ENCODE measurements around the gene FAM222B. TPM values are rescaled to one million over a fixed set of nuclear protein-coding genes. Genes with fewer than 3 reads are reported as not detected.
"Not testable (repeated sequence)": the region's sequence is repeated elsewhere in the genome, so short reads cannot be mapped to it uniquely, and the experiment has no call there.

The FAM222B gene
- total RNA-seq, 2 experiments from 2014 or later = 16.8 to 20.8 TPM

GRCh38 chr17:28881533-28882056, 39.0 kb upstream of the FAM222B start:
- no peaks in the 10 kb centered on the region for H3K27me3 Mint-ChIP-seq
- peaks cover 16% of the 10 kb centered on the region for H3K4me1 Mint-ChIP-seq
- H3K4me3 Mint-ChIP-seq = no peak overlapping the region
- ATAC-seq (no peak), DNase-seq (no peak)
- H3K9me3 Mint-ChIP-seq (ENCODE audit: low read depth) = no peaks in the 10 kb centered on the region
- POLR2A ChIA-PET = interaction anchor here (0.5 to 0.6 kb wide), 2 partner anchors 12 to 140 kb away, joined by 4 to 5 read pairs; no protein-coding TSS in a partner anchor
- CTCF ChIA-PET = interaction anchor here (0.6 kb wide), 1 partner anchor 27 kb away, joined by 3 read pairs; the partner anchor contains the start of gene ERAL1
- peaks cover 29% of the 10 kb centered on the region for H3K36me3 Mint-ChIP-seq (ENCODE audit: low read depth)
- H3K27ac Mint-ChIP-seq = no peak overlapping the region
- intact Hi-C loops (cut with DNase I, micrococcal nuclease) = no loop called here

GRCh38 chr17:28880572-28880945, 38.0 kb upstream of the FAM222B start:
- no peaks in the 10 kb centered on the region for H3K27me3 Mint-ChIP-seq
- peaks cover 26% of the 10 kb centered on the region for H3K4me1 Mint-ChIP-seq
- DNase-seq = no peak
- no peak overlapping the region for H3K4me3 Mint-ChIP-seq
- H3K9me3 Mint-ChIP-seq (ENCODE audit: low read depth) = no peaks in the 10 kb centered on the region
- intact Hi-C loops (cut with DNase I, micrococcal nuclease) = no loop called here
- CTCF ChIA-PET = interaction anchor here (0.6 kb wide), 1 partner anchor 21 kb away, joined by 3 read pairs; no protein-coding TSS in a partner anchor
- POLR2A ChIA-PET = no interaction called here
- H3K36me3 Mint-ChIP-seq (ENCODE audit: low read depth) = peaks cover 29% of the 10 kb centered on the region
- H3K27ac Mint-ChIP-seq = no peak overlapping the region
- ATAC-seq = no peak

- peaks cover 29% of the 10 kb centered on the region for H3K4me1 Mint-ChIP-seq
These were observed 37.4 kb upstream of the FAM222B start for GRCh38 chr17:28879886-28880571.

GRCh38 chr17:28878981-28879380, 36.4 kb upstream of the FAM222B start:
- Mint-ChIP-seq H3K36me3 (ENCODE audit: low read depth) (peaks cover 29% of the 10 kb centered on the region), H3K4me3 (no peak overlapping the region), H3K27ac (no peak overlapping the region), H3K27me3 (no peaks in the 10 kb centered on the region), H3K4me1 (peaks cover 31% of the 10 kb centered on the region), H3K9me3 (ENCODE audit: low read depth) (no peaks in the 10 kb centered on the region)
- DNase-seq (peak; percentile 55), ATAC-seq (no peak)
- ChIA-PET CTCF (interaction anchor here (0.8 to 2.1 kb wide), 6 partner anchors 18 to 151 kb away, joined by 3 to 17 read pairs (median 4); partner anchors contain the start of gene NEK8), POLR2A (interaction anchor here (0.6 kb wide), 1 partner anchor 10 kb away, joined by 4 read pairs; no protein-coding TSS in a partner anchor)
- intact Hi-C loops (cut with DNase I, micrococcal nuclease) = no loop called here

More at GRCh38 chr17:28879886-28880571, 37.4 kb upstream of the FAM222B start:
- POLR2A ChIA-PET = no interaction called here
- Mint-ChIP-seq H3K27me3 (no peaks in the 10 kb centered on the region), H3K36me3 (ENCODE audit: low read depth) (peaks cover 29% of the 10 kb centered on the region), H3K4me3 (no peak overlapping the region), H3K9me3 (ENCODE audit: low read depth) (no peaks in the 10 kb centered on the region), H3K27ac (no peak overlapping the region)
- intact Hi-C loops (cut with DNase I, micrococcal nuclease) = no loop called here
- DNase-seq = no peak
- ATAC-seq = no peak
- CTCF ChIA-PET = interaction anchor here (0.6 to 2.1 kb wide), 4 partner anchors 22 to 129 kb away, joined by 3 to 17 read pairs (median 3); no protein-coding TSS in a partner anchor

- no peak for DNase-seq
- Mint-ChIP-seq H3K9me3 (ENCODE audit: low read depth) (no peaks in the 10 kb centered on the region), H3K27me3 (no peaks in the 10 kb centered on the region), H3K36me3 (ENCODE audit: low read depth) (peaks cover 29% of the 10 kb centered on the region), H3K27ac (peak overlapping the region; percentile 39), H3K4me1 (peaks cover 31% of the 10 kb centered on the region), H3K4me3 (no peak overlapping the region)
- ChIA-PET POLR2A (interaction anchor here (0.6 kb wide), 1 partner anchor 11 kb away, joined by 4 read pairs; no protein-coding TSS in a partner anchor), CTCF (interaction anchor here (0.8 to 2.1 kb wide), 5 partner anchors 18 to 150 kb away, joined by 3 to 17 read pairs (median 4); partner anchors contain the start of gene NEK8)
- ATAC-seq = peak; percentile 44
- intact Hi-C loops (cut with DNase I, micrococcal nuclease) = no loop called here
These were observed 35.7 kb upstream of the FAM222B start for GRCh38 chr17:28878158-28878910.

- ATAC-seq, POLR2A ChIA-PET: not testable (repeated sequence)
These were observed 34.6 kb upstream of the FAM222B start for GRCh38 chr17:28877150-28877711.

GRCh38 chr17:28875848-28876550, 33.4 kb upstream of the FAM222B start:
- Mint-ChIP-seq H3K27ac (no peak overlapping the region), H3K36me3 (ENCODE audit: low read depth) (peaks cover 14% of the 10 kb centered on the region), H3K27me3 (no peaks in the 10 kb centered on the region), H3K4me1 (peaks cover 44% of the 10 kb centered on the region), H3K4me3 (no peak overlapping the region), H3K9me3 (ENCODE audit: low read depth) (no peaks in the 10 kb centered on the region)
- ChIA-PET POLR2A (interaction anchor here (0.7 kb wide), 1 partner anchor 265 kb away, joined by 3 read pairs; no protein-coding TSS in a partner anchor), CTCF (interaction anchor here (0.7 to 1.0 kb wide), 4 partner anchors 17 to 383 kb away, joined by 3 read pairs; no protein-coding TSS in a partner anchor)
- intact Hi-C loops (cut with DNase I, micrococcal nuclease) = loop anchor here (1.0 to 2.0 kb wide), 4 partner anchors 17 to 64 kb away; partner anchors contain the start of genes ERAL1 (in 1 of the 2) and FAM222B (in 1 of the 2)
- peak; percentile 72 for ATAC-seq
- DNase-seq = peak; percentile 39

More at GRCh38 chr17:28877150-28877711, 34.6 kb upstream of the FAM222B start:
- CTCF ChIA-PET; DNase-seq; H3K9me3 Mint-ChIP-seq (ENCODE audit: low read depth); H3K27me3 Mint-ChIP-seq; H3K27ac Mint-ChIP-seq; H3K4me3 Mint-ChIP-seq: not testable (repeated sequence)
- H3K4me1 Mint-ChIP-seq = peaks cover 33% of the 10 kb centered on the region
- peaks cover 21% of the 10 kb centered on the region for H3K36me3 Mint-ChIP-seq (ENCODE audit: low read depth)
- intact Hi-C loops (cut with DNase I, micrococcal nuclease) = loop anchor here in 1 of 2 experiments (2.0 kb wide), 2 partner anchors 22 to 34 kb away; partner anchors contain the start of genes ERAL1 and FAM222B

GRCh38 chr17:28874750-28875149, 32.2 kb upstream of the FAM222B start:
- H3K9me3 Mint-ChIP-seq (ENCODE audit: low read depth) = no peaks in the 10 kb centered on the region
- peaks cover 6% of the 10 kb centered on the region for H3K36me3 Mint-ChIP-seq (ENCODE audit: low read depth)
- H3K4me3 Mint-ChIP-seq = no peak overlapping the region
- POLR2A ChIA-PET = no interaction called here
- intact Hi-C loops (cut with DNase I, micrococcal nuclease) = no loop called here
- H3K27me3 Mint-ChIP-seq = no peaks in the 10 kb centered on the region
- no peak overlapping the region for H3K27ac Mint-ChIP-seq
- no peak for DNase-seq
- ATAC-seq = no peak
- CTCF ChIA-PET = interaction anchor here (0.6 to 1.3 kb wide), 4 partner anchors 33 to 706 kb away, joined by 3 to 5 read pairs (median 3); no protein-coding TSS in a partner anchor
- peaks cover 46% of the 10 kb centered on the region for H3K4me1 Mint-ChIP-seq

GRCh38 chr17:28873839-28874238, 31.2 kb upstream of the FAM222B start:
- Mint-ChIP-seq H3K27ac (no peak overlapping the region), H3K36me3 (ENCODE audit: low read depth) (peaks cover 6% of the 10 kb centered on the region), H3K27me3 (no peaks in the 10 kb centered on the region), H3K4me1 (peaks cover 46% of the 10 kb centered on the region), H3K4me3 (no peak overlapping the region), H3K9me3 (ENCODE audit: low read depth) (no peaks in the 10 kb centered on the region)
- ChIA-PET POLR2A (no interaction called here), CTCF (interaction anchor here (1.3 kb wide), 1 partner anchor 75 kb away, joined by 5 read pairs; no protein-coding TSS in a partner anchor)
- intact Hi-C loops (cut with DNase I, micrococcal nuclease) = no loop called here
- no peak for DNase-seq
- ATAC-seq = no peak

- peaks cover 25% of the 10 kb centered on the region for H3K4me1 Mint-ChIP-seq
- no peaks in the 10 kb centered on the region for H3K36me3 Mint-ChIP-seq (ENCODE audit: low read depth)
- H3K9me3 Mint-ChIP-seq (ENCODE audit: low read depth) = no peaks in the 10 kb centered on the region
- H3K27me3 Mint-ChIP-seq = no peaks in the 10 kb centered on the region
- intact Hi-C loops (cut with DNase I, micrococcal nuclease) = no loop called here
- ChIA-PET CTCF (interaction anchor here (0.6 to 2.0 kb wide), 9 partner anchors 9 to 246 kb away, joined by 3 to 6 read pairs (median 3); no protein-coding TSS in a partner anchor), POLR2A (interaction anchor here (0.7 to 1.0 kb wide), 5 partner anchors 10 to 39 kb away, joined by 3 to 7 read pairs (median 4); partner anchors contain the start of gene FAM222B)
- ATAC-seq = peak; percentile 92
- H3K27ac Mint-ChIP-seq = peak overlapping the region; percentile 87
- peak; percentile 75 for DNase-seq
- H3K4me3 Mint-ChIP-seq = no peak overlapping the region
These were observed 28.5 kb upstream of the FAM222B start for GRCh38 chr17:28871056-28871579.

Measured in activated CD4-positive, alpha-beta T cell treated with anti-CD3 and anti-CD28 coated beads for 36 hours (primary cell).